Caki2 (cell line): ENCODE data around the gene CRYBG2. TPM values are rescaled to one million over a fixed set of nuclear protein-coding genes. Genes with fewer than 3 reads are reported as not detected.
"Not testable (repeated sequence)": the region's sequence is repeated elsewhere in the genome, so short reads cannot be mapped to it uniquely, and the experiment has no call there.

ENCODE experiments used
- DNase-seq: peaks from one replicate; pipeline ENCODE4 v3.0.0-alpha.2; 2015; ENCODE audit warnings: low read depth
- in situ Hi-C: cut with HindIII; loops from 2 replicates; pipeline ENCODE4 v1.10.0; 2016; ENCODE audit warnings: low sequenced_read_pairs, low pct_unique_long_range_greater_than_20kb, mixed read lengths
- total RNA-seq: library from RNA; depleted of rRNA; stranded (reverse); fragments of >200 nt; shearing (Covaris generic); gene quantifications from 2 replicates; pipeline ENCODE4 v1.2.3, GENCODE V29; 2014; ENCODE audit warnings: low replicate concordance

The CRYBG2 gene
- total RNA-seq, 1 experiment from 2014 or later = 13.2 TPM

DNA sequence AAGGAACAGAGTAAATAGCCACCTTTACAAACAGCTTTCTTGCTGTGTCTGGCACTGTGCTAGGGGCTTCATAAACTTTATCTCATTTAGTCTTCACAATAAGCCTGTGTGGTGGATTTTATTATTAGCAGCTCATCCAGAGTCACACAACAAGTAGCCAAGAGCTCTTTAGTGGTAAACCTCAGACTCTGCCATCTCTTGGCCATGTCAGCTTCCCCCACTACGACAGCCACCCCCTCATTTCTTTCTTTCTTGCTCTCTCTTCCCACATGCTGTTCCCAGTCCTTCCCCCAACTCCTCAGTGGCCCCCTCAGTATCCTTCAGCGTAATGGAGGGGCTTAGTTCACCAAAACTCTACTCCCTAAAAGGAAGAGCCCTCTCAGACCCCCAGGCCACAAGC, 19.9 kb upstream of the CRYBG2 start:
- in situ Hi-C loops = no loop called here
- DNase-seq = no peak

DNA sequence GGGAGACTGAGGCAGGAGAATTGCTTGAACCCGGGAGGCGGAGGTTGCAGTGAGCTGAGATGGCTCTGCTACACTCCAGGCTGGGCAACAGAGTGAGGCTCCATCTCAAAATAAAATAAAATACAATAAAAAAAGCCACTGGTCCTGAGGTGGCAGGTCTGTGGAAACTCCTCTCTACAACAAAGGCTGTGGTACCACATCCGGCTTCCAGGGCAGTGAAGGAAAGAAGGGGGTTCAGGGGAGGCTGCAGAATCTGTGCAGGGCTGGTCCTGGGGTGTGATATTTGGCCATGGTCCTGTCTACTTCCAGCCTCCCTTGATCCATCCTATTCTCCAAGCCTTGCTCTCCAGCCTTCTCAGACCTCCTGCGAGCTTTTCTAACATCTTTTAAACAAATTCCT, 19.4 kb upstream of the CRYBG2 start:
- in situ Hi-C loops = no loop called here

DNA sequence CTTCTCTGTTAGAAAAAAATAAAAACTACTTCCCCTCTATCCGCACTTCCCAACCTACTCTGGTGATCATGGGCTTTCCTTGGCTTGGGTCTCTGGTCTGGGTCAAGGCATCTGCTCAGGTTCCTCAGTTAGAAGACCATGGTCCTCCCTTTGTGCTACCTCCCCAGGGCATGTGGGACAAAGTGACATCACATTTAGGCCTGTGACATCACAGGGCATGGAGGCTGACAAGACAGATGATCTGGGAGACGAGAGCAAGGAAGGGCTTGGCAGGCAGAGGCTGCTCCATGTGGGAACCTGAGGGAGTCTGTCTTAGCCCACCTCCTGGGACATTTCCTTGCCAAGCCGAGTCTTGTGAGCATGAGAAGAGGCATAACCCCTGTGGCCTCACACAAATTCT, 18.7 kb upstream of the CRYBG2 start, which contains the start of gene ZNF683:
Gene ZNF683 (minus strand): TSS at position 140 of the 400 bp plus-strand sequence. CDS start 4,179 bp downstream, outside the sequence.
- in situ Hi-C loops, DNase-seq: not testable (repeated sequence)

More for the DNA sequence above, 19.4 kb upstream of the CRYBG2 start:
- no peak for DNase-seq

DNA sequence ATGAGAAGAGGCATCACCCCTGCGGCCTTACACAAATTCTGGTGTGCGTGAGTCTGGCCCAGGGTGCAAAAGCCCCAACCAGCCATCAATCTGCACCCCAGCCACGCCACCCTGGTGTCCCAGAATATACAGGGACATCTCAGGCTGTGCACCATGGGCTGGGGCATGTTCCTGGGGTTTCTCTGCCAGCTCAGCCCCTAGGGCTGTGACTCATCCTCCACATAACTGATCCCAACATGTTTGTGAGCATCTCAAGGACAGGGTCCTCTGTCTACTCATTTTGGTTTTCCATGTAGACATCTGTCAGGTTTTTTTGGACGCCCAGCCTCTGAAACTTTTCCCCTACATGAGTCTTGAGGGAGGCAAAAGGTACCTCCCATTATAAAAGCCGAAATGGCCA, 18.1 kb upstream of the CRYBG2 start:
- no peak for DNase-seq
- in situ Hi-C loops = no loop called here

DNA sequence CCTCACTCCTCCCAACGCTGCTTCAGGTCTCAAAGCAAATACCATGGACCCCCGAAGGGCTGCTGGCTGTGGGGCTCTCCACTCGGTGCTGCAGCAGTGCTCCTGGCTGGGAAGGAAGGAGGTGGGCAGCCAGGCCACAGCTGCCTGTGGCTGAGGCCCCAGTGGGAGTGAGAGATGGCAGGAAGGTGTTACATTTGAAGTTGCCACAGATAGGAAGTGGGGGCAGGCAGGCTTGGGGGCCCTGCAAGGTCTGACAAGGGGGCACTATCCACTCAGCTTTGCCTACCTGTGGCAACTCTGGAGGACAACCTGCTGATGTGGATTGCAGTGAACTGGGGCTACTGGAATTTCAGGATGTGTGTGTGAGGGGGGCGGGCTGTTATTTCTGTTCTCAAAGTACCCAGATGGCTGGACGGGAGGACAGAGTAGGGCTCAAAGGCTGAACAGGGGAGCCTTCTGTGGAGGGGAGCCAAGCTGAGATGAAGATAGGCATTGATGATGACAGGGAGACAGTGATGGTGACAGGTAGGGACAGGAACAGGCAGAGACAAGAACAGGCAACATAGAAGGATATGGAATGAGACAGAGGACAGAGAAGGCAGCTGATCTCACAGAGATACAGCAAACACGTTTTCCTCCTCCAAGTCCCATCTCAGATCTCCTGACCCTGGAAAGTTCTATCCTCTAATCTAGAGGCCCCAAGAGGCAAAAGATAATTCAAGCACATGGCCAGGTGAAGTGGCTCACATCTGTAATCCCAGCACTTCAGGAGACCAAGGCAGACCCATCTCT, 16.9 kb upstream of the CRYBG2 start:
- DNase-seq = no peak
- in situ Hi-C loops = no loop called here

DNA sequence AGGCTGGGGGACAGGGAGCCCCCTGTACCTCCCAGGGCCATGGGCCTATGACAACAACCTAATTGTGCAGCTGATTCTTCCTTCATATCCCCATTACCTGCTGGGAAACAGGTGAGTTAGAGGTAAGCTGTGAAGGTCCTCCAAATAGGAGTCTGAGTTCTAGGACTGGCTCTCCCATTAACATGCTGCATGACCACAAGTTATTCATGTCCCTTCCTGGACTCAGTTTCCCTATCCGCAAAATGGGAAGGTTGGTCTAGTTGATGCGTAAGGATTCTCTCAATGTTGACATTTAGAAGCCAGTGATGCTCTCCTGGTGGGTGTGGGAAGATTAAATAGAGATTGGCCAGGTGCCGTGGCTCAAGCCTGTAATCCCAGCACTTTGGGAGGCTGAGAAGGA, 14.6 kb upstream of the CRYBG2 start:
- DNase-seq = no peak
- in situ Hi-C loops = no loop called here

DNA sequence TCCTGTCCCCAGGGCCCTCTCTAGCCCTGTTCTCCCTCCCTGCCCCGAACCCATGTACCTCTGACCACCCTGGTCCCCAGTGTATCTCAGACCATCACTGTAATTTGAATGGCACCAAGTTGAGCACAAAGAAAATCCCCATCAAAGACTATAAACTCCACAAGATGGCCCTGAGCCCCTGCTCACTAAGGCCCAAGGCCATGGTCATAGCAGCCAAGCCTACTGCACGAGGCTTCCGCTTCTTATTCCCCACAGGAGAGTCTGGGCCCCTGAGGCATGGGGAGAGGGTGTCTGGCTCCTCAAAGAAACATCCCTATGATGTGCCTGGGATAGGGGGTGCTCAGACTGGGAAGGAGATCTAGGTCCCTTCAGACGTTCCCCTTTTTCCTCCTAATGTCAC, 14.1 kb upstream of the CRYBG2 start:
- in situ Hi-C loops = no loop called here
- DNase-seq = no peak

DNA sequence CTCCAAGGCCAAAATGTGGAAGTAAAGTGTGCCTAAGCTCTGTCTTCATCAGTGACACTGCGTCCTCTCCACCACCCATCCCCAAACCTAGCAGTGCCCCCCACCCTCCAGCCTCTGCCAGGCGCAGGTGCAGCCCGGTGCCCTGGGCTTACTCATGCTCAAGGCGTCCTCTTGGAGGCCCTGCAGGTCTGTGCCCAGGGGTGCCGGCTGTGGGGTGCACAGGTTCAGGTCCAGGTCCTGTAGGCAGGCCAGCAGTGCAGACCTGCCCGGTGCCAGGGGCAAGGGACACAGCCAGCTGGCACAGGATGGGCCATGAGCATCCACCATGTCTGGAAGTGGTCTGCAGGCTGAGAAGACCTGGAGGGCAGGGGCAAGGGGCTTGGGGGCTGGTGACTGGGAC, 13.5 kb upstream of the CRYBG2 start:
- in situ Hi-C loops = no loop called here
- no peak for DNase-seq

DNA sequence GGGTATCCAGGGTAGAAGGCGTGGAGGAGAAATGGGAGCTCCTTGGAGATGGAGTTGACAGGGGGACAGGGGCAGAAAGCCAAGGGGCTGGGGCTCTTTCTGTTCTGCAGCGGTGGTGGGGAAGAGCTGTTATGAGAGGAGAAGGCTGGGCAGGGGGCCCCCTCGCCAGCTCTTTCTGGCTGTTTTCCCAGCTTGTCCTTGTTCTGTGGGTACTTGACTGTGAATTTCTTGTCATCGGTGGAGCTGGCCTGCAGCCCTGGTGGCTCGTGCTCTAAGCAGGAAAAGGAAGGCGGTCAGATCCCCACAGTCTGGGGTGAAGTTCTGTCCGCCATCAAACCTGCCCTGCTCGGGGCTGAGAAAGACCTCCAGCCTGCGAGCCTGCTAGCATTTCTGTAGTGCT, 11.0 kb upstream of the CRYBG2 start:
- in situ Hi-C loops = no loop called here
- no peak for DNase-seq

DNA sequence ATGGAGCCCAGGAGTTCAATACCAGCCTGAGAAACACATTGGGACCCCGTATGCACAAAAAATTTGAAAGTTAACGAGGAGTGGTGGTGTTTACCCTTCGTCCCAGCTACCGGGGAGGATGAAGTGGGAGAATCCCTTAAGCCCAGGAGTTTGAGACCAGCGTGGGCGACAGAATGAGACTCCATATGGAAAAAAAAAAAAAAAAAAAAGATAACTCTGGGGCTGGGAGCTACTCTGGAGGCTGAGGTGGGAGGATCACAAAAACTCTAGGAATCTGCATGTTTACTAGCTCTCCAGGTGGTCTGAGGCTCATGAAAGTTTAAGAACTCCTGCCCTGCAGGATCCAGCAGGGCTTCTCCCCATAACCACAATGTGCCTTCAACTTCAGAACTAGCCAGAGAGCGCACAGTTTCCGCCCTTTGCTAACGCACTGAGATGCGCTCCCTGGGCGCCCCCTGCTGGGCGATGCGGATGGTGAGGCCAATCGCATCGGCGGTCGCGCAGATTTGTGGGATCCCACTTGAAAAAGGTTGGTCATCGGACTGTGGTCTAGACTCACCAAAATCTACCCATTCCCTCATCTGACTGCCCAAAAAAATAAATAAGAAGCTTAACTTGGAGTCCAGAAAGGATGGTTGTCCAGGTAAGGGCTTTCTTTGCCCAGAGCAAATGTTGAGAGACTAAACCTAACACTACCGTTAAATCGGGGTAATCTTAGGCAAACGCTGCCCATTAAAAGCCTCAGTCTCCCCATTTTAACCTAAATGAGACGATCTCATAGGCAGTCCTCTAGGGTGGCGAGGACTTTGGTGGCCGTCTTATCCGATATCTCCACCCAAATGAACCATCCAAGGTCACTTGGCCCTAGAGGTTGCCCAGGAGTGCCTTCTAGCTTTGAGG, 9.9 kb upstream of the CRYBG2 start:
- DNase-seq = peak; percentile 33
- in situ Hi-C loops = no loop called here

DNA sequence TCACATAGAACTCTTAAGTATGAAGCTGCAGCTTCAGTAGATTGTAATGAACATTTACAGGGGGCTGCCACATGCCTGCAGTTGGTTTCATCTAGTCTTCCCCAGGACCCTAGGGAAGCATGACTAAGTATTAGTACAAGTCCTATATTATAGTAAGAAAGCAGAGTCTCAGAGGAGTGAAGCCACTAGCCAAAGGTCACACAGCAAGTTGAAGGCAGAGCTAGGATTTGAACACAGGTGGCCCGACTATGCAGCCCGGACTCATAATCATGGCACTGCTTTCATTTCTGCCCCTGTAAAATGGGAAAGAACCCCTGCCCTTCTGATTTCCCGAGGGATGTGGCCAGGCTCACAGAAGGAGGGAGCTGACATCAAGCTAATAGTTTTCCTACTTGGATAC, 8.4 kb upstream of the CRYBG2 start:
- DNase-seq = no peak
- in situ Hi-C loops = no loop called here

DNA sequence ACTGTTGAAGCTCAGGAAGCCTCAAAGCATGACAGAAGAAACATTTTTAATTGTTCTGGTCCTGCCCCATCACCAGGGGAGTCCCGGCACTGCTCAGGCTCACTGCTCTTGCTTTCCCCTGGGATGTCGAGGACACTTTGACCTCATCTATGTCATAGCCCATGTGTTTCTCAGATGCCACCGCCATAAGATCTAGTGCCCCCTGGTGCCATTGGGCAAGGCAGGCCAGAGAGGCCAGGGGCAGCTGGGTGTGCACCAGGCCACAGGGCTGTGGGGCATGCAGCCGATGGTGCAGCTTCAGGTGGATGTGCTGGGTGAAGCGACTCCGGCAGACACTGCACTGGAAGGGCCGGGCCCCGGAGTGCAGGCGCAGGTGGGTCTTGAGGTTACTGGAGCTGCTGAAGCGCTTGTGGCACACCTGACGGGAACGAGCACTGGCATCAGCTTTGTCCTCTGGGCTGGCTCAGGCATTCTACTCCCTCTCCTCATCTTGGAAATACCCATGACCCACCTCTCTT, 7.7 kb upstream of the CRYBG2 start:
- in situ Hi-C loops = no loop called here

DNA sequence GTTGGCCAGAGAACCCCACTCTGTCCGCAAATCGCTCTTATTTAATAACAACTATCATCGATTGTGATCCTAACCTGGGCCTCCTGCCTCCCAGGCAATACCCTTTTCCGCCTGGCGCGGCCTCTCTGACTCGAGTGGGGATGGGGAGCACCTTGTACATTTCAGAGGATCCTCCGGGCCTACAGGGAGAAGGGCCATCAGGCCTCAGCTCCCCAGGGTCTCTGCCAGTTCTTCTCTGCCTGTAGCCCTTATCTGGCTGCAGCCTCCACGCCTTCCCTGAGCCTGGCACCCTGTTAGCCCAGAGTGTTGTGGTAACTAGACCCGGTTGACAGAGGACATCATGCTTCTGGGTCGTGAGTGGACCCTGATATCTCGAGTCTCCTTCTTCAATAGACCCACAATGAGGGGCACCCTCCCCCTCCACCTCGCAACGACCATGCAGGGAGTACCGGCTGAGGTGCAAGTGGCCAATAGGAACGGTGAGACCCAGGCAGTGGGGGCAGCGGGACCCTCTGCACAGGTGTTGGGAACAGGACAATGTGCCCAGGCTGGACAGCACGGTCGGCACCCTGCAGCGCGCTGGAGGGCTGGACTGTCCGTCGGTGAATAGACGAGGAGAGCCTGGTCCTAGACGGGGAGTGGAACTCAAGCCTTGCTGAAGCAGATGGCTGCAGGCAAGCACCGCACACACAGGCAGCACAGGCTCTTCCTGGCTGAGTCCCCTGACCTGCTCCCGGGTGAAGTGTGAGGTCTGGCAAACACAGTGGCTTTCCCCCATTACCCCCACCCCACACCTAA, 7.1 kb upstream of the CRYBG2 start:
- in situ Hi-C loops = no loop called here

More for the DNA sequence above, 7.7 kb upstream of the CRYBG2 start:
- no peak for DNase-seq

DNA sequence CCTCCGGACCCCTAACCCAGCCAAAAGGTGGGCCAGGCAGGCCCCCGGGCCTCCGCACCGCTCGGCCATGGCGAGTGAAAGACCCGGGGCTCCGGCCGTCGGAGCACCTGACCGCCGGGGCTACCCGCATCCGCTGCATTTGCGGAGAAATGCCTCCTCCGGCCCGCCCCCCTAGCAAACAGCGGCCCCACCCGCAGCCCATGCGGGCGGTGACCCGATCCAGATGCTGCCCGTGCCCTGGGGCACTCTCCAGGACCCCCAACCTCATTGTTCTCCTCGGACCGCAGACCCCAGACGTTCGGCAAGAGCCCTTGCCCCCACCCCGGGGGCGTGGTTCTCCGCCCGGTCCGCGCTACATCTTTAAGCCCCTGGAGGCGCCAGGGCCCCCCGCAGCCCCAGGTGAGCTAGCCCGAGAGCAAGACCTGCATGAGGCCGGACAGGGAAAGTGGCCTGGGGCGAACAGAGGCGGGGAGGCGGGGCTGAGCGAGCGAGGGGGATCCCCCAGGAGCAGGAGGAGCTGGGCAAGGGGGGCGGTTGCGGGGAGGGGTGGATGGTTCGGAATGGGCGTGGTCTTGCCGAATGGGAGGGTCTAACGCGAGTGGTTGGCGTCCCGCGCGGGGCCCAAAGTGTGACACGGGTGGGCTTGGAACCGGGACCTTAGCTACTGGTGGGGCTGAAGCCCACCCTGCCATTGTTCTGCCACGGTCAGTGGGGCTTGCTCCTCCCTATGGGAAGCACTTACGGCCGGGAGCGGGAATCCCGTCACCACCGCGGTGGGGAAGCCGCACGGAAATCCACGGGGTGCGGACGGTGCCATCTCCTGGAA, 6.3 kb upstream of the CRYBG2 start:
- in situ Hi-C loops = no loop called here

More for the DNA sequence above, 7.1 kb upstream of the CRYBG2 start:
- DNase-seq = no peak

DNA sequence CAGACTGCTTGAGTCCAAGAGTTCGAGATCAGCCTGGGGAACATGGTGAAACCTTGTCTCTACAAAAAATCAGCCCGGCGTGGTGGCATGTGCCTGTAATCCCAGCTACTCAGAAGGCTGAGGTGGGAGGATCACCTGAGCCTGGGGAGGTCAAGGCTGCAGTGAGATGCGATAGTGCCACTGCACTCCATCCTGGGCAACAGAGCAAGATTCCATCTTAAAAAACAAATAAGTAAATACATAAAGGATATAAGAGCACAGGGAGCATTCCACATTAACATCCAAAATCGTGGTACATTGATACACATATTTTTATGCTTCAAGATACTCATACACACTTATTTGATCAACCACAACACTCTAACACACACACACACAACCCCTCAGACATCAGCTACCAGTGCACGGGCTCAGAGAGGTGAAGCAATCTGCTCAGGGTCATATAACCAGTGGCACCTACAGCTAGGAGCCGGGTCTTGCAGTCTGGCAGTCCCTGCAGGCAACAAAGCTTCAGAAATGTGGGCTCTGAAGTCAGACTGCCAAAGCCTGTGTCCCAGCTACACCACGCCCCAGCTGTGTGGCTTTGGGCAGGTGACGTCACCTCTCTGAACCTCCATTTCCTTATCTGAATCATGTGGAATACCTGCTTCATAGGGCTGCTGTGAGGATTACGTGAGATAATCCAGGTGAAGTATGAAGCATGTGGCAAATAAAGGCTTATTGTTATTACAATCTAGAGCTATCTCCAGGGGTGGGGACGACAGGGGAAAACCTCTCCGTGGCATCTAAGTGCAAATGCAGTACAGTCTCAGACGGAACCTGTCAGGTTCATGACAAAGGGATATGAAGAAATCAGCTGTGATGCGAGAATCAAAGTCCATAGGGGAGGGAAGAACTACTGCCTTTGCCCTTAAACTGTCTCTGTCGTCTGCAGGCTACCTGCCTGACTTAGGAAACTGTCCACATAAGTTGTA, 4.8 kb upstream of the CRYBG2 start:
- DNase-seq = no peak
- in situ Hi-C loops = no loop called here

More for the DNA sequence above, 6.3 kb upstream of the CRYBG2 start:
- DNase-seq = no peak

DNA sequence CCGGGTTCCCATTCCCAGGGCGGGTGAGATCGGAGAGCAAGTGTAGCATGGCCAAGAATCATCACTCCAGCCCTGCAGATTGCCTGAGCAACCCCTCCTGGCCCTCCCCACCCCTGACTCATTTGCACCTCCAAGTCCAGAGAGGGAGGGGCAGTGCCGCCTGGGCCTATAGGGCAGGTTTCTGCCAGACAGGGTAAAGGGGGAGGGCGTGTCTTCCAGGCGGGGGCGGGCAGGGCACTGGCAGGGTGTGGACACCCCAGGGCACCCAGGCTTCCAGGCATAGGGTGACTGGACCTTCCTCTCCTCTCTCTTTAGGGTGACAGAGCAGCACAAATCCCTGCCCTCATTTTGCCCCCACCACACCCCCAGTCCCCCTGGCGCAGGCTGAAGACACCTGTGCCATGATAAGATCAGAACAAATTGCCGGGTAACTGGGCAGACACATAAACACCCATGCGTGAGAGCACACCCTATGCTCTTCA, 3.2 kb upstream of the CRYBG2 start:
- DNase-seq = no peak
- in situ Hi-C loops = no loop called here
